Lung (tissue), 12 donors: ENCODE results near the gene KCNG2. TPM values are rescaled to one million over a fixed set of nuclear protein-coding genes. Genes with fewer than 3 reads are reported as not detected.

ENCODE experiments used
- ATAC-seq: fragments of 200-7000 bp; cut with Tn5 transposase; one replicate; pipeline ENCODE4 v1.9.1; 2020; ENCODE audit warnings: moderate number of reproducible peaks; ENCODE audit not compliant: insufficient read depth, low FRiP score
- DNase-seq, 3 donors: peaks; one replicate each; pipeline ENCODE4 v3.0.0-alpha.2; 2013 to 2017
- H3K27ac ChIP-seq, 2 donors: one replicate each; pipeline ENCODE4 v1.5.1; 2013; ENCODE audit warnings: mild to moderate bottlenecking in 2 of 2, moderate library complexity in 2 of 2, control low read depth in 1 of 2, inconsistent platforms in 1 of 2, low read depth in 1 of 2, low read length in 1 of 2
- H3K27me3 ChIP-seq, 3 donors: one replicate each; pipeline ENCODE4 v1.5.1; 2013; ENCODE audit warnings: low read length in 2 of 3; ENCODE audit not compliant: control insufficient read depth in 3 of 3, insufficient read depth in 3 of 3
- H3K36me3 ChIP-seq, 4 donors: one replicate each; pipeline ENCODE4 v1.5.1; 2013; ENCODE audit warnings: low read length in 4 of 4, mild to moderate bottlenecking in 1 of 4, moderate library complexity in 1 of 4; ENCODE audit not compliant: control insufficient read depth in 4 of 4, insufficient read depth in 4 of 4
- H3K4me1 ChIP-seq, 5 donors: one replicate each; pipeline ENCODE4 v1.5.1; 2013; ENCODE audit warnings: low read length in 5 of 5, mild to moderate bottlenecking in 2 of 5, moderate library complexity in 1 of 5; ENCODE audit not compliant: control insufficient read depth in 5 of 5, insufficient read depth in 5 of 5
- H3K4me3 ChIP-seq: one replicate; pipeline ENCODE4 v1.5.1; 2013; ENCODE audit warnings: mild to moderate bottlenecking, control low read depth, moderate library complexity
- H3K9ac ChIP-seq, 2 donors: one replicate each; pipeline ENCODE4 v1.5.1; 2013; ENCODE audit warnings: low read length in 2 of 2, control low read depth in 1 of 2; ENCODE audit not compliant: insufficient read depth in 1 of 2
- H3K9me3 ChIP-seq, 4 donors: one replicate each; pipeline ENCODE4 v1.5.1; 2013; ENCODE audit warnings: low read length in 3 of 4, mild to moderate bottlenecking in 1 of 4, moderate library complexity in 1 of 4; ENCODE audit not compliant: control insufficient read depth in 4 of 4, insufficient read depth in 3 of 4
- CTCF ChIP-seq: IDR thresholded peaks from 2 replicates; pipeline ENCODE4 v1.5.1; 2012; ENCODE audit warnings: mild to moderate bottlenecking; ENCODE audit errors: control extremely low read depth, extremely low read depth
- WGBS, 2 donors: extraction: QIAGEN DNeasy Blood & Tissue Kit; methylation state at CpG; one replicate each; pipeline ENCODE4 v1.1.7; 2013; 5-methylcytosine and 5-hydroxymethylcytosine counted together
- polyA plus RNA-seq, 2 donors: library from polyadenylated mRNA; stranded (reverse); fragments of 200-250 nt; gene quantifications; one replicate each; pipeline ENCODE4 v1.2.1, GENCODE V29; 2013
- total RNA-seq, 2 donors: library from RNA; depleted of rRNA in 1 of 2; stranded (reverse); fragments of >200 nt in 1 of 2; gene quantifications; one replicate each; pipeline ENCODE4 v1.2.1, GENCODE V29; 2014 to 2021
- donor health status: control.
- donor health status: control.
- donor health status: Bipolar disorder and iron deficiency.
- donor health status: healthy.
- donor health status: DM: yes; HTN: yes; CAD: no.

KCNG2 gene
- total and polyA plus RNA-seq, 4 donors = 0.16 to 1.8 (median 1.2) TPM

- H3K4me1 ChIP-seq = peaks cover 0 to 10% (median 0%) of the 10 kb centered on the region in 5 donors
- no peaks in the 10 kb centered on the region for H3K27me3 ChIP-seq
- TF ChIP-seq CTCF = no peak
- H3K9me3 ChIP-seq = peaks cover 3 to 12% (median 7%) of the 10 kb centered on the region in 4 donors
- WGBS, 2 donors = 90 to 97% methylated on average over 11 of the region's 11 CpGs
- H3K9ac ChIP-seq = no peak overlapping the region
- no peak for ATAC-seq
- DNase-seq = no peak
- no peak overlapping the region for H3K27ac ChIP-seq
- peaks cover 0 to 28% (median 15%) of the 10 kb centered on the region in 4 donors for H3K36me3 ChIP-seq
- H3K4me3 ChIP-seq = no peak overlapping the region
Measured at GRCh38 chr18:79926306-79926705, 128.6 kb downstream of the KCNG2 start.

GRCh38 chr18:79926715-79927606 lies 129.2 kb downstream of the KCNG2 start:
- Histone ChIP-seq H3K27me3 (no peaks in the 10 kb centered on the region), H3K9me3 (peaks cover 3 to 12% (median 7%) of the 10 kb centered on the region in 4 donors), H3K27ac (no peak overlapping the region), H3K36me3 (peaks cover 0 to 28% (median 15%) of the 10 kb centered on the region in 4 donors), H3K4me1 (peaks cover 0 to 10% (median 0%) of the 10 kb centered on the region in 5 donors), H3K9ac (no peak overlapping the region), H3K4me3 (no peak overlapping the region)
- ATAC-seq = no peak
- TF ChIP-seq CTCF = no peak
- 82 to 92% methylated on average over 21 of the region's 21 CpGs for WGBS, 2 donors
- no peak for DNase-seq

- DNase-seq (peak in 1 of 3 donors; percentile 7), ATAC-seq (no peak)
- 95 to 96% methylated on average over 25 of the region's 25 CpGs for WGBS, 2 donors
- H3K4me3 ChIP-seq = no peak overlapping the region
- peaks cover 3 to 12% (median 7%) of the 10 kb centered on the region in 4 donors for H3K9me3 ChIP-seq
- no peak for TF ChIP-seq CTCF
- peaks cover 0 to 26% (median 14%) of the 10 kb centered on the region in 4 donors for H3K36me3 ChIP-seq
- peaks cover 0 to 8% (median 0%) of the 10 kb centered on the region in 5 donors for H3K4me1 ChIP-seq
- H3K27me3 ChIP-seq = no peaks in the 10 kb centered on the region
- no peak overlapping the region for H3K9ac ChIP-seq
- H3K27ac ChIP-seq = no peak overlapping the region
Measured at GRCh38 chr18:79927607-79928562, 130.1 kb downstream of the KCNG2 start.
